Left renal pelvis (tissue), 4 donors: ENCODE results near the gene PCGF3. TPM values are rescaled to one million over a fixed set of nuclear protein-coding genes. Genes with fewer than 3 reads are reported as not detected.
"Not testable (repeated sequence)": the region's sequence is repeated elsewhere in the genome, so short reads cannot be mapped to it uniquely, and the experiment has no call there.

Source experiments
- DNase-seq, 4 donors: peaks; one replicate each; pipeline ENCODE4 v3.0.0-alpha.2; 2013; ENCODE audit warnings: low read depth in 4 of 4, low spot score in 3 of 4
- polyA plus RNA-seq, 4 donors: library from polyadenylated mRNA; unstranded; fragments of 120-200 nt; gene quantifications; one replicate each; pipeline ENCODE4 v1.2.1, GENCODE V29; 2013; ENCODE audit not compliant: insufficient read length in 4 of 4

The PCGF3 gene
- polyA plus RNA-seq, 4 donors, result 67.3 to 93.3 (median 74.2) TPM

- DNase-seq, result not testable (repeated sequence)
Observed at GRCh38 chr4:759810-760209, 54.2 kb downstream of the PCGF3 start.

GRCh38 chr4:760616-761015 is 55.0 kb downstream of the PCGF3 start:
- no peak for DNase-seq

GRCh38 chr4:761086-761485 is 55.5 kb downstream of the PCGF3 start:
- DNase-seq, result no peak

- no peak for DNase-seq
Observed at GRCh38 chr4:761739-762138, 56.1 kb downstream of the PCGF3 start.

GRCh38 chr4:762211-763190 is 56.9 kb downstream of the PCGF3 start:
- DNase-seq, result no peak

GRCh38 chr4:763191-763810 is 57.7 kb downstream of the PCGF3 start:
- DNase-seq, result no peak

GRCh38 chr4:763922-764321 is 58.3 kb downstream of the PCGF3 start:
- DNase-seq, result no peak

GRCh38 chr4:764405-765169 is 59.0 kb downstream of the PCGF3 start:
- DNase-seq, result no peak

GRCh38 chr4:766152-766515 is 60.5 kb downstream of the PCGF3 start:
- DNase-seq, result no peak

GRCh38 chr4:766559-767283 is 61.1 kb downstream of the PCGF3 start:
- DNase-seq, result no peak

GRCh38 chr4:768076-768475 is 62.4 kb downstream of the PCGF3 start:
- DNase-seq, result no peak

- DNase-seq, result no peak
Observed at GRCh38 chr4:768995-769394, 63.4 kb downstream of the PCGF3 start.

GRCh38 chr4:769511-769910 is 63.9 kb downstream of the PCGF3 start:
- no peak for DNase-seq

- no peak for DNase-seq
Observed at GRCh38 chr4:770022-770421, 64.4 kb downstream of the PCGF3 start.

- DNase-seq, result no peak
Observed at GRCh38 chr4:771464-771863, 65.8 kb downstream of the PCGF3 start.

GRCh38 chr4:772118-772517 is 66.5 kb downstream of the PCGF3 start:
- DNase-seq, result no peak

GRCh38 chr4:772776-773175 is 67.1 kb downstream of the PCGF3 start:
- no peak for DNase-seq

- DNase-seq, result no peak
Observed at GRCh38 chr4:773214-773613, 67.6 kb downstream of the PCGF3 start.

- not testable (repeated sequence) for DNase-seq
Observed at GRCh38 chr4:774419-775092, 68.9 kb downstream of the PCGF3 start.

GRCh38 chr4:775485-775884 is 69.9 kb downstream of the PCGF3 start:
- DNase-seq, result not testable (repeated sequence)
